ENCODE data around the gene SERPINF2. TPM values are rescaled to one million over a fixed set of nuclear protein-coding genes. Genes with fewer than 3 reads are reported as not detected.
"Not testable (repeated sequence)": the region's sequence is repeated elsewhere in the genome, so short reads cannot be mapped to it uniquely, and the experiment has no call there.

SERPINF2 gene
- total and polyA plus RNA-seq, 2 donors from 2014 or later, result 30.6 to 209 TPM

GRCh38 chr17:1793447-1793806 lies 50.8 kb downstream of the SERPINF2 start:
- FAIRE-seq (no peak), DNase-seq (no peak)
- H3K4me3 ChIP-seq (ENCODE audit: low read length in 3 of 3), result no peak overlapping the region
- intact Hi-C loops (cut with DNase I), result no loop called here
- no peak overlapping the region for H3K9ac ChIP-seq (ENCODE audit: low read length in 3 of 3)
- H3K36me3 ChIP-seq (ENCODE audit: control insufficient read depth in 2 of 3, insufficient read depth in 3 of 3, low read length in 3 of 3), result no peaks in the 10 kb centered on the region
- TF ChIP-seq CTCF (IDR thresholded peaks at IDR 0.05; ENCODE audit: borderline replicate concordance, extremely low read depth, insufficient read depth), result no peak
- H3K9me3 ChIP-seq (ENCODE audit: control insufficient read depth in 2 of 3, insufficient read depth in 1 of 3, low read length in 3 of 3), result no peaks in the 10 kb centered on the region
- H3K27ac ChIP-seq (ENCODE audit: low read depth in 2 of 2, low read length in 2 of 2), result no peak overlapping the region
- no peaks in the 10 kb centered on the region for H3K4me1 ChIP-seq (ENCODE audit: control insufficient read depth in 2 of 3, insufficient read depth in 2 of 3, low read depth in 1 of 3, low read length in 3 of 3)
- H3K27me3 ChIP-seq (ENCODE audit: control insufficient read depth, insufficient read depth, low read length), result no peaks in the 10 kb centered on the region

- Histone ChIP-seq H3K4me1 (ENCODE audit: control insufficient read depth in 2 of 3, insufficient read depth in 2 of 3, low read depth in 1 of 3, low read length in 3 of 3) (no peaks in the 10 kb centered on the region), H3K27me3 (ENCODE audit: control insufficient read depth, insufficient read depth, low read length) (no peaks in the 10 kb centered on the region), H3K4me3 (ENCODE audit: low read length in 3 of 3) (no peak overlapping the region), H3K9ac (ENCODE audit: low read length in 3 of 3) (no peak overlapping the region), H3K9me3 (ENCODE audit: control insufficient read depth in 2 of 3, insufficient read depth in 1 of 3, low read length in 3 of 3) (no peaks in the 10 kb centered on the region), H3K27ac (ENCODE audit: low read depth in 2 of 2, low read length in 2 of 2) (no peak overlapping the region), H3K36me3 (ENCODE audit: control insufficient read depth in 2 of 3, insufficient read depth in 3 of 3, low read length in 3 of 3) (peaks cover 0 to 14% (median 5%) of the 10 kb centered on the region in 3 donors)
- FAIRE-seq (no peak), DNase-seq (no peak)
- intact Hi-C loops (cut with DNase I), result no loop called here
- TF ChIP-seq CTCF (IDR thresholded peaks at IDR 0.05; ENCODE audit: borderline replicate concordance, extremely low read depth, insufficient read depth), result no peak
These were observed 54.1 kb downstream of the SERPINF2 start for GRCh38 chr17:1796800-1797199.

GRCh38 chr17:1797323-1797722 lies 54.7 kb downstream of the SERPINF2 start:
- Histone ChIP-seq H3K9ac (ENCODE audit: low read length in 3 of 3) (no peak overlapping the region), H3K4me1 (ENCODE audit: control insufficient read depth in 2 of 3, insufficient read depth in 2 of 3, low read depth in 1 of 3, low read length in 3 of 3) (no peaks in the 10 kb centered on the region), H3K27me3 (ENCODE audit: control insufficient read depth, insufficient read depth, low read length) (no peaks in the 10 kb centered on the region), H3K4me3 (ENCODE audit: low read length in 3 of 3) (no peak overlapping the region), H3K36me3 (ENCODE audit: control insufficient read depth in 2 of 3, insufficient read depth in 3 of 3, low read length in 3 of 3) (peaks cover 0 to 14% (median 5%) of the 10 kb centered on the region in 3 donors), H3K27ac (ENCODE audit: low read depth in 2 of 2, low read length in 2 of 2) (no peak overlapping the region), H3K9me3 (ENCODE audit: control insufficient read depth in 2 of 3, insufficient read depth in 1 of 3, low read length in 3 of 3) (no peaks in the 10 kb centered on the region)
- TF ChIP-seq CTCF (IDR thresholded peaks at IDR 0.05; ENCODE audit: borderline replicate concordance, extremely low read depth, insufficient read depth), result no peak
- intact Hi-C loops (cut with DNase I), result no loop called here
- DNase-seq (no peak), FAIRE-seq (no peak)

GRCh38 chr17:1797846-1798245 lies 55.2 kb downstream of the SERPINF2 start:
- intact Hi-C loops (cut with DNase I); H3K4me1 ChIP-seq (ENCODE audit: control insufficient read depth in 2 of 3, insufficient read depth in 2 of 3, low read depth in 1 of 3, low read length in 3 of 3); H3K27ac ChIP-seq (ENCODE audit: low read depth in 2 of 2, low read length in 2 of 2); H3K9ac ChIP-seq (ENCODE audit: low read length in 3 of 3); FAIRE-seq; H3K4me3 ChIP-seq (ENCODE audit: low read length in 3 of 3); DNase-seq; H3K9me3 ChIP-seq (ENCODE audit: control insufficient read depth in 2 of 3, insufficient read depth in 1 of 3, low read length in 3 of 3); H3K27me3 ChIP-seq (ENCODE audit: control insufficient read depth, insufficient read depth, low read length): not testable (repeated sequence)
- peaks cover 0 to 14% (median 5%) of the 10 kb centered on the region in 3 donors for H3K36me3 ChIP-seq (ENCODE audit: control insufficient read depth in 2 of 3, insufficient read depth in 3 of 3, low read length in 3 of 3)

Data from kidney (tissue), 14 donors.